ENCODE measurements around the gene MLF2.

DNA sequence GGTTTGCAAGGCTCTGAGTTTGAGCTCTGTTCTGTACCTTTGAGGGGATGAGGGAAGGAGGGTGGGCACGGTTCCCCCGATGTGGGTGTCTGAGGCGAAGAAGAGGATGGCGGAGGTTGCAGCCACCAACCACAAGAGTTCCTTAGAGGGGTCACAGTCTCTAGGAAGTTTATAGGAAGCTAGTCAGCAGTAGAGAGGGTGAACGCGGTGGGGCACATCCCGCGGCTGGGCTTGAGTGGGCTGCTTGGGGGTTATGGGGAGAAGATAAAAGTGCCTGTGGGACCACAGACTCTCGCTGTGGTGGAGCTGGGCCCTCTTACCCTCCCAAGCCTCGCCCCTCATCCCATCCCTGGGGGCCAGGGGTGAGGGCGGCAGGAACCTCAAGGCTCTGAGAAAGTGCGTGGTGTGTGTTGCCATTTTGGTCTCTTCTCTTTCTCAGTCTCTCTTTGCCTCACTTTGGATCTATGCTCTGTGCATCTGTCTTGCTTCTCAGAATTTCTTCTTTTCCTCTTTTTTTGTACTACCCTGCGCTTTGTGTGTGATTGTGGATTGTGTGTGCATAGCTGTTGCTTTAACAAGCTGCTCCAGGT is 39.1 kb upstream of the MLF2 start:
- TF ChIP-seq, protein P1, sequence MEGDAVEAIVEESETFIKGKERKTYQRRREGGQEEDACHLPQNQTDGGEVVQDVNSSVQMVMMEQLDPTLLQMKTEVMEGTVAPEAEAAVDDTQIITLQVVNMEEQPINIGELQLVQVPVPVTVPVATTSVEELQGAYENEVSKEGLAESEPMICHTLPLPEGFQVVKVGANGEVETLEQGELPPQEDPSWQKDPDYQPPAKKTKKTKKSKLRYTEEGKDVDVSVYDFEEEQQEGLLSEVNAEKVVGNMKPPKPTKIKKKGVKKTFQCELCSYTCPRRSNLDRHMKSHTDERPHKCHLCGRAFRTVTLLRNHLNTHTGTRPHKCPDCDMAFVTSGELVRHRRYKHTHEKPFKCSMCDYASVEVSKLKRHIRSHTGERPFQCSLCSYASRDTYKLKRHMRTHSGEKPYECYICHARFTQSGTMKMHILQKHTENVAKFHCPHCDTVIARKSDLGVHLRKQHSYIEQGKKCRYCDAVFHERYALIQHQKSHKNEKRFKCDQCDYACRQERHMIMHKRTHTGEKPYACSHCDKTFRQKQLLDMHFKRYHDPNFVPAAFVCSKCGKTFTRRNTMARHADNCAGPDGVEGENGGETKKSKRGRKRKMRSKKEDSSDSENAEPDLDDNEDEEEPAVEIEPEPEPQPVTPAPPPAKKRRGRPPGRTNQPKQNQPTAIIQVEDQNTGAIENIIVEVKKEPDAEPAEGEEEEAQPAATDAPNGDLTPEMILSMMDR (IDR thresholded peaks at IDR 0.05 in 2 of 3, conservative IDR thresholded peaks at IDR 0.05 in 1 of 3; ENCODE audit: control insufficient read depth in 2 of 3, extremely low read depth in 1 of 3, insufficient read depth in 1 of 3, low read depth in 3 of 3, low read length in 3 of 3) = no peak
- TF ChIP-seq SIN3A (IDR thresholded peaks at IDR 0.05; ENCODE audit: low read depth, low read length) (no peak), TBL1XR1 (IDR thresholded peaks at IDR 0.05; ENCODE audit: low read depth, low read length) (no peak), FOXM1 (IDR thresholded peaks at IDR 0.05; ENCODE audit: low read depth, low read length) (no peak), NFYB (IDR thresholded peaks at IDR 0.05; ENCODE audit: insufficient read depth, low read depth, low read length) (no peak), TAF1 (IDR thresholded peaks at IDR 0.05; ENCODE audit: borderline replicate concordance, low read depth, low read length) (no peak)
- TF ChIP-seq, protein P2, sequence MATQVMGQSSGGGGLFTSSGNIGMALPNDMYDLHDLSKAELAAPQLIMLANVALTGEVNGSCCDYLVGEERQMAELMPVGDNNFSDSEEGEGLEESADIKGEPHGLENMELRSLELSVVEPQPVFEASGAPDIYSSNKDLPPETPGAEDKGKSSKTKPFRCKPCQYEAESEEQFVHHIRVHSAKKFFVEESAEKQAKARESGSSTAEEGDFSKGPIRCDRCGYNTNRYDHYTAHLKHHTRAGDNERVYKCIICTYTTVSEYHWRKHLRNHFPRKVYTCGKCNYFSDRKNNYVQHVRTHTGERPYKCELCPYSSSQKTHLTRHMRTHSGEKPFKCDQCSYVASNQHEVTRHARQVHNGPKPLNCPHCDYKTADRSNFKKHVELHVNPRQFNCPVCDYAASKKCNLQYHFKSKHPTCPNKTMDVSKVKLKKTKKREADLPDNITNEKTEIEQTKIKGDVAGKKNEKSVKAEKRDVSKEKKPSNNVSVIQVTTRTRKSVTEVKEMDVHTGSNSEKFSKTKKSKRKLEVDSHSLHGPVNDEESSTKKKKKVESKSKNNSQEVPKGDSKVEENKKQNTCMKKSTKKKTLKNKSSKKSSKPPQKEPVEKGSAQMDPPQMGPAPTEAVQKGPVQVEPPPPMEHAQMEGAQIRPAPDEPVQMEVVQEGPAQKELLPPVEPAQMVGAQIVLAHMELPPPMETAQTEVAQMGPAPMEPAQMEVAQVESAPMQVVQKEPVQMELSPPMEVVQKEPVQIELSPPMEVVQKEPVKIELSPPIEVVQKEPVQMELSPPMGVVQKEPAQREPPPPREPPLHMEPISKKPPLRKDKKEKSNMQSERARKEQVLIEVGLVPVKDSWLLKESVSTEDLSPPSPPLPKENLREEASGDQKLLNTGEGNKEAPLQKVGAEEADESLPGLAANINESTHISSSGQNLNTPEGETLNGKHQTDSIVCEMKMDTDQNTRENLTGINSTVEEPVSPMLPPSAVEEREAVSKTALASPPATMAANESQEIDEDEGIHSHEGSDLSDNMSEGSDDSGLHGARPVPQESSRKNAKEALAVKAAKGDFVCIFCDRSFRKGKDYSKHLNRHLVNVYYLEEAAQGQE (IDR thresholded peaks at IDR 0.05; ENCODE audit: low read depth, low read length) = no peak

Measured in GM12878 (cell line).